Keratinocyte (primary cell): ENCODE results near the gene CLSTN2.

ENCODE experiments used
- CTCF ChIP-seq, 3 experiments: IDR thresholded peaks in 1 of 3; conservative IDR thresholded peaks in 1 of 3; optimal IDR thresholded peaks in 1 of 3; 2 replicates in 2 of 3; 3 replicates in 1 of 3; pipeline versions ENCODE3 to v1.5.1; 2011; ENCODE audit warnings: low read length in 3 of 3, mild to moderate bottlenecking in 3 of 3, moderate library complexity in 2 of 3, control low read depth in 1 of 3, inconsistent platforms in 1 of 3; ENCODE audit not compliant: insufficient read depth in 2 of 3; ENCODE audit errors: extremely low read depth in 1 of 3
- EZH2 ChIP-seq: IDR thresholded peaks from one replicate; pipeline ENCODE4 v1.6.1; 2012; ENCODE audit warnings: inconsistent platforms, mild to moderate bottlenecking, low read length, moderate library complexity

- TF ChIP-seq CTCF (optimal IDR thresholded peaks at IDR 0.05 in 1 of 3, IDR thresholded peaks at IDR 0.05 in 1 of 3, conservative IDR thresholded peaks at IDR 0.05 in 1 of 3; ENCODE audit: extremely low read depth in 1 of 3, insufficient read depth in 2 of 3, low read length in 3 of 3) (no peak), EZH2 (no peak)
Observed at GRCh38 chr3:140448001-140448400, 513.0 kb downstream of the CLSTN2 start.
